Caco-2 (cell line): ENCODE measurements around the gene EGFL8. TPM values are rescaled to one million over a fixed set of nuclear protein-coding genes. Genes with fewer than 3 reads are reported as not detected.
"Not testable (repeated sequence)": the region's sequence is repeated elsewhere in the genome, so short reads cannot be mapped to it uniquely, and the experiment has no call there.

Experiments
- BruUV-seq: library from RNA; stranded (reverse); fragments of 400-500 nt; replicated peaks from 2 replicates; lab custom pipeline; 2021; lab: Mats Ljungman, UMichigan
- CTCF ChIA-PET: fragments of 300-600 bp; sonication (Branson Sonifier 250); formaldehyde crosslinking; loops from one replicate; lab custom pipeline; 2022; ENCODE audit warnings: antibody characterized with exemption; lab: Charles Lee
- POLR2A ChIA-PET: fragments of 300-600 bp; sonication (Branson Sonifier 250); formaldehyde crosslinking; loops from one replicate; lab custom pipeline; 2022; ENCODE audit warnings: antibody characterized with exemption; lab: Charles Lee
- DNase-seq, 2 experiments: peaks; one replicate each; pipeline versions ENCODE4 v3.0.0 to v3.0.0-alpha.2; 2020 to 2022
- H3K27me3 ChIP-seq: replicated peaks from 2 replicates; pipeline ENCODE4 v1.6.0; 2011; ENCODE audit warnings: low read length; ENCODE audit not compliant: control insufficient read depth, insufficient read depth
- H3K36me3 ChIP-seq: 2 replicates; pipeline ENCODE4 v1.5.1; 2011; ENCODE audit warnings: low read length; ENCODE audit not compliant: control insufficient read depth, insufficient read depth
- H3K4me1 ChIP-seq: fragments of 250-450 bp; sonication (Bioruptor Pico); 2 replicates; pipeline ENCODE4 v1.5.1; 2020; ENCODE audit warnings: mild to moderate bottlenecking
- H3K4me3 ChIP-seq: 2 replicates; pipeline ENCODE4 v1.5.1; 2011; ENCODE audit warnings: low read depth, mild to moderate bottlenecking, control low read depth, low read length
- H3K9me3 ChIP-seq: fragments of 250-450 bp; sonication (Bioruptor Pico); 2 replicates; pipeline ENCODE4 v1.5.1; 2020; ENCODE audit warnings: mild to moderate bottlenecking, moderate library complexity
- H3K27ac Mint-ChIP-seq: one replicate; pipeline ENCODE4 v1.8.0; 2022; ENCODE audit warnings: mixed read lengths; ENCODE audit not compliant: unreplicated experiment
- H3K27me3 Mint-ChIP-seq: one replicate; pipeline ENCODE4 v1.8.0; 2022; ENCODE audit warnings: mixed read lengths; ENCODE audit not compliant: insufficient read depth, unreplicated experiment
- H3K36me3 Mint-ChIP-seq: one replicate; pipeline ENCODE4 v1.8.0; 2022; ENCODE audit warnings: mild to moderate bottlenecking, mixed read lengths; ENCODE audit not compliant: insufficient read depth, unreplicated experiment
- H3K4me1 Mint-ChIP-seq: one replicate; pipeline ENCODE4 v1.8.0; 2022; ENCODE audit warnings: low read depth, mixed read lengths; ENCODE audit not compliant: unreplicated experiment
- H3K4me3 Mint-ChIP-seq: one replicate; pipeline ENCODE4 v1.8.0; 2022; ENCODE audit warnings: mild to moderate bottlenecking, moderate library complexity, mixed read lengths; ENCODE audit not compliant: unreplicated experiment
- H3K9me3 Mint-ChIP-seq: one replicate; pipeline ENCODE4 v1.8.0; 2022; ENCODE audit warnings: mixed read lengths; ENCODE audit not compliant: unreplicated experiment
- CTCF ChIP-seq, 2 experiments: fragments of 200-600 bp in 1 of 2; IDR thresholded peaks; 1 replicate in 1 of 2; 2 replicates in 1 of 2; pipeline versions ENCODE4 v1.5.1 to v1.8.0; 2011 to 2022; ENCODE audit warnings: antibody characterized with exemption in 1 of 2, control low read depth in 1 of 2, inconsistent platforms in 1 of 2, low read depth in 1 of 2, low read length in 1 of 2, mild to moderate bottlenecking in 1 of 2, moderate library complexity in 1 of 2; ENCODE audit not compliant: insufficient read depth in 1 of 2, severe bottlenecking in 1 of 2, unreplicated experiment in 1 of 2
- intact Hi-C: fragments of 100-400 bp; cut with micrococcal nuclease; formaldehyde crosslinking; loops from one replicate; pipeline ENCODE4 v1.10.0; 2022; ENCODE audit not compliant: unreplicated experiment
- total RNA-seq: library from RNA; stranded (reverse); gene quantifications from 2 replicates; pipeline ENCODE4 v1.2.3, GENCODE V29; 2022

EGFL8 gene
- total RNA-seq, 1 experiment from 2014 or later: 45.0 TPM

GRCh38 chr6:32190911-32191677 lies 26.7 kb downstream of the EGFL8 start:
- no peak for DNase-seq
- Histone ChIP-seq H3K4me1 (peaks cover 19% of the 10 kb centered on the region), H3K36me3 (peaks cover 2% of the 10 kb centered on the region; the same call in 1 of the 2 replicates), H3K9me3 (no peaks in the 10 kb centered on the region), H3K27me3 (no peaks in the 10 kb centered on the region), H3K4me3 (peak overlapping the region; percentile 62)
- intact Hi-C loops: loop anchor here (1.0 to 10.0 kb wide), 2 partner anchors 13 to 774 kb away; partner anchors contain the start of genes BRD2 and RNF5
- TF ChIP-seq CTCF (IDR thresholded peaks at IDR 0.05; ENCODE audit: insufficient read depth in 1 of 2, low read depth in 1 of 2, low read length in 1 of 2, severe bottlenecking in 1 of 2, unreplicated experiment in 1 of 2): no peak
- H3K4me1 Mint-ChIP-seq: peaks cover 26% of the 10 kb centered on the region
- H3K36me3 Mint-ChIP-seq: peaks cover 36% of the 10 kb centered on the region
- CTCF ChIA-PET: interaction anchor here (0.5 to 1.2 kb wide), 2 partner anchors 63 to 74 kb away, joined by 3 read pairs; partner anchors contain the start of gene ATF6B
- peak overlapping the region; percentile 83 for H3K4me3 Mint-ChIP-seq
- POLR2A ChIA-PET: interaction anchor here (0.8 kb wide), 1 partner anchor 781 kb away, joined by 5 read pairs; no protein-coding TSS in a partner anchor
- no peaks in the 10 kb centered on the region for H3K27me3 Mint-ChIP-seq
- BruUV-seq: no TSS peak
- H3K9me3 Mint-ChIP-seq: no peaks in the 10 kb centered on the region
- H3K27ac Mint-ChIP-seq: no peak overlapping the region

DNA sequence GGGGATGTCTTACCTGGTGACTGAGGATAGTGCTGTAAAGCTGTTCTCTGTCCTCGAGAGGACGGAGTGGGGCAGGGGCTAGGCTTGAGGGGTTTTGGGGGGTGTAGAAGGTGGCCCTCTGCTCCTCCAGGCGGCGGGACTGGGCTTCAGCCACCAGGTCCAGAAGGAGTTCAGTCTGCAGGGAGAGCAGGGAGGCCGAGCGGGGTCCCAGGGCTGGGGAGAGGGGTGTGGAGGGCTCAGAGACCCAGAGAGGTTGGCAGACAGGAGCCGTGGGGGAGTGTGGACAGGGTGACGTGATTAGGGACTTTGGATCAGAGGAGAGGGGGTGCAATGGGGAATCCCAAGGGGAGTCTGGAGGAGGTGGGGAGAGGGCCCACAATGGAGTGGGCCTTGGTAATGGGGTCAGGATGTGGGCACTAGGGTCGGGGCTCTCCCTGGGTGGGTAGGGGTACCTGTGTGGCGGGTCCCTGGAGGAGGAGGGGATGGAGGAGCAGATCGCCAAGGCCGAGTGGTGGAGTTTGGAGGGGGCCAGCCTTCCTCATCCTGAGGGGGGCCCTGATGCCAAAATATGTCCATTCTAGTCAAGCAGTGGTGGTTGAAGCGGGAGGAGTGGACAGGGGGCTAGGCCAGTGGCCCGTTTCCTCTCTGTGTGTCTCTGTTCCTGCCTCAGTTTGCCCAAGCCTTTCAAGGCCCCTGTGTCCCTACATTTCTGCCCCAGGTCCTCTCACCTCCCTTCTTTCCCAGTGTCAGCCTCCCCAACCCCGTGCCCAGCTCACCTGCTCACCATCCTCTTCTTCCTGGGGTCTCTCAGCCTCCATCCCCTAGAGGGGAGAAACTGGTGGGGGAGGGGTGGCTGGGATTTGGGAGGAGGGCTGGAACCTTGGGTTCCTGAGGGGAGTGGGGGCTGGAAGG lies 27.6 kb downstream of the EGFL8 start:
- no peaks in the 10 kb centered on the region for H3K9me3 ChIP-seq
- peaks cover 28% of the 10 kb centered on the region for H3K36me3 Mint-ChIP-seq
- H3K4me1 Mint-ChIP-seq: peaks cover 25% of the 10 kb centered on the region
- no peaks in the 10 kb centered on the region for H3K9me3 Mint-ChIP-seq
- peaks cover 2% of the 10 kb centered on the region; the same call in 1 of the 2 replicates for H3K36me3 ChIP-seq
- ChIA-PET CTCF (interaction anchor here (0.5 to 1.4 kb wide), 2 partner anchors 14 to 64 kb away, joined by 3 read pairs; partner anchors contain the start of gene ATF6B), POLR2A (no interaction called here)
- peaks cover 23% of the 10 kb centered on the region for H3K4me1 ChIP-seq
- BruUV-seq: no TSS peak
- no peak overlapping the region for H3K4me3 Mint-ChIP-seq
- TF ChIP-seq CTCF (IDR thresholded peaks at IDR 0.05; ENCODE audit: insufficient read depth in 1 of 2, low read depth in 1 of 2, low read length in 1 of 2, severe bottlenecking in 1 of 2, unreplicated experiment in 1 of 2): no peak
- H3K27ac Mint-ChIP-seq: no peak overlapping the region
- no peaks in the 10 kb centered on the region for H3K27me3 Mint-ChIP-seq
- H3K27me3 ChIP-seq: no peaks in the 10 kb centered on the region
- intact Hi-C loops: loop anchor here (10.0 kb wide), 1 partner anchor 773 kb away; the partner anchor contains the start of gene BRD2
- H3K4me3 ChIP-seq: no peak overlapping the region
- DNase-seq: no peak

DNA sequence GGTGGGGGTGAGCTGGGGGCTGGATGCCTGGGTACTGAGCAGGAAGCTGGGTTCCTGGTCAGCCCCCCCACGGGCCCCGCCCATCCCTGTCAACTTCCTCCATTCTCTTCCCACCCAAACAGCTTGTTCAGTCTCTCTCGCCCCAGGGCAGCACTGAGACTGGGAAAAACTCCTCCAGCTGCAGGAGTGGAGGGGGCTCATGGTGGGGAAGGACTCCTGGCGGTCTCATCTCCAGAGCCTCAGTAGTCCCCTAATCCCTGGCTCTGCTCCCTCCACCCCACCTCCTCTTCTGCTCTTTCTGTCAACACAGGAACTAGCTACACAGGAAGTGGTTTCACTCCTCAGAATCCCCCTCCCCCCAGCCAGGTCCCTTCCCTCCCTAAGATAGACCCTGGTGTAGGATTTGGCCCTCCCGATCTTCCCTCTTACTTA lies 28.2 kb downstream of the EGFL8 start, which contains the start of gene GPSM3:
Gene GPSM3, minus strand, starts transcription at position 36 of the 432 bp plus-strand sequence. CDS start 130 bp downstream, outside the sequence.
- TF ChIP-seq CTCF (IDR thresholded peaks at IDR 0.05; ENCODE audit: insufficient read depth in 1 of 2, low read depth in 1 of 2, low read length in 1 of 2, severe bottlenecking in 1 of 2, unreplicated experiment in 1 of 2): no peak
- Mint-ChIP-seq H3K4me1 (peaks cover 27% of the 10 kb centered on the region), H3K4me3 (no peak within 1 kb of the TSS), H3K27me3 (no peaks in the 10 kb centered on the region), H3K36me3 (peaks cover 21% of the 10 kb centered on the region), H3K27ac (no peak within 1 kb of the TSS), H3K9me3 (no peaks in the 10 kb centered on the region)
- Histone ChIP-seq H3K27me3 (no peaks in the 10 kb centered on the region), H3K9me3 (no peaks in the 10 kb centered on the region), H3K4me3 (no peak within 1 kb of the TSS), H3K4me1 (peaks cover 27% of the 10 kb centered on the region), H3K36me3 (0 out of 2 replicates have a peak, but pooled peaks cover 2% of the 10 kb centered on the region)
- POLR2A ChIA-PET: no interaction called here
- no peak for DNase-seq
- CTCF ChIA-PET: interaction anchor here (1.4 kb wide), 1 partner anchor 15 kb away, joined by 3 read pairs; no protein-coding TSS in a partner anchor
- no TSS peak for BruUV-seq
- intact Hi-C loops: loop anchor here (10.0 kb wide), 1 partner anchor 772 kb away; the partner anchor contains the start of gene BRD2

DNA sequence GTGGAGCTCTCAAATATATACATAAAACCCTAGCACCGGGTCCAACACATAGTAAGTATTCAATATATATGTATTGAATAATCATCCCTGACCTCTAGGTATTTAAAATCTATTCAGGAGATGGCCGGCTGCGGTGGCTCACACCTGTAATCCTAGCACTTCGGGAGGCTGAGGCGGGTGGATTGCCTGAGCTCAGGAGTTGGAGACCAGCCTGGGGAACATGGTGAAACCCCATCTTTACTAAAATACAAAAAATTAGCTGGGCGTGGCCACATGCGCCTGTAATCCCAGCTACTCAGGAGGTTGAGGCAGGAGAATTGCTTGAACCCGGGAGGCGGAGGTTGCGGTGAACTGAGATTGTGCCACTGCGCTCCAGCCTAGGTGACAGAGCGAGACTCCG lies 28.7 kb downstream of the EGFL8 start:
- H3K27me3 ChIP-seq, BruUV-seq, DNase-seq, H3K27me3 Mint-ChIP-seq, H3K4me3 ChIP-seq, H3K36me3 ChIP-seq, H3K4me3 Mint-ChIP-seq, H3K9me3 ChIP-seq, H3K9me3 Mint-ChIP-seq, H3K27ac Mint-ChIP-seq, POLR2A ChIA-PET: not testable (repeated sequence)
- CTCF ChIA-PET: interaction anchor here (1.4 kb wide), 1 partner anchor 16 kb away, joined by 3 read pairs; no protein-coding TSS in a partner anchor
- Mint-ChIP-seq H3K36me3 (peaks cover 18% of the 10 kb centered on the region), H3K4me1 (peaks cover 27% of the 10 kb centered on the region)
- peaks cover 27% of the 10 kb centered on the region for H3K4me1 ChIP-seq
- intact Hi-C loops: loop anchor here (10.0 kb wide), 1 partner anchor 772 kb away; the partner anchor contains the start of gene BRD2
